Pancreas (tissue), 10 donors: ENCODE measurements around the gene ADH4. TPM values are rescaled to one million over a fixed set of nuclear protein-coding genes. Genes with fewer than 3 reads are reported as not detected.
"Not testable (repeated sequence)": the region's sequence is repeated elsewhere in the genome, so short reads cannot be mapped to it uniquely, and the experiment has no call there.

Experiments
- ATAC-seq, 4 donors: fragments of 200-7000 bp; cut with Tn5 transposase; one replicate each; pipeline versions ENCODE4 v1.8.0 to v1.9.1; 2020; ENCODE audit warnings: mild to moderate bottlenecking in 4 of 4, moderate library complexity in 4 of 4
- DNase-seq, 6 donors: peaks; one replicate each; pipeline ENCODE4 v3.0.0-alpha.2; 2020
- FAIRE-seq: peaks from 2 replicates; lab custom pipeline; 2012; peaks lifted over from hg19 to GRCh38; lab: Jason Lieb, UNC
- H3K27ac ChIP-seq, 4 donors: fragments of 200-600 bp; sonication (generic); 1 replicate in 3 of 4; 2 replicates in 1 of 4; pipeline versions ENCODE4 v1.5.0 to v1.8.0; 2020
- H3K27me3 ChIP-seq, 4 donors: fragments of 200-600 bp; one replicate each; pipeline ENCODE4 v1.8.0; 2021
- H3K36me3 ChIP-seq, 3 donors: fragments of 200-600 bp; sonication (generic) in 1 of 3; one replicate each; pipeline versions ENCODE4 v1.5.0 to v1.8.0; 2020 to 2021
- H3K4me1 ChIP-seq, 3 donors: fragments of 200-600 bp; one replicate each; pipeline ENCODE4 v1.8.0; 2021
- H3K4me3 ChIP-seq, 4 donors: fragments of 200-600 bp; sonication (generic) in 2 of 4; one replicate each; pipeline versions ENCODE4 v1.5.0 to v1.8.0; 2020 to 2021
- H3K9me3 ChIP-seq, 4 donors: fragments of 200-600 bp; one replicate each; pipeline ENCODE4 v1.8.0; 2021
- WGBS, 2 donors: extraction: QIAGEN DNeasy Blood & Tissue Kit; methylation state at CpG; one replicate each; pipeline ENCODE4 v1.1.7; 2013; 5-methylcytosine and 5-hydroxymethylcytosine counted together
- intact Hi-C, 3 donors: fragments of 100-400 bp; cut with DNase I; formaldehyde crosslinking; loops; one replicate each; pipeline versions ENCODE4 v1.11.1 to v1.14.2; 2022
- polyA plus RNA-seq, 2 donors: library from polyadenylated mRNA; stranded (reverse); fragments of 200-250 nt; gene quantifications; one replicate each; pipeline ENCODE4 v1.2.3, GENCODE V29; 2013
- total RNA-seq, 6 donors: library from RNA; stranded (reverse); fragmentation: NEBNext Ultra II Directional in 4 of 6; extraction: Animal tissue kit (Norgen Biotek cat#: 25700) in 4 of 6; gene quantifications; one replicate each; pipeline versions ENCODE4 v1.2.1 to v1.2.4, GENCODE V29; 2021 to 2023
- TF ChIP-seq, protein P1 (sequence below), 4 donors: fragments of 200-600 bp; sonication (generic) in 3 of 4; IDR thresholded peaks; one replicate each; pipeline versions ENCODE4 v1.5.0 to v1.8.0; 2021; ENCODE audit warnings: antibody characterized with exemption in 4 of 4
- donor health status: healthy with polysubstance abuse.
- donor health status: DM: no; HTN: no; CAD: no; lungs with moderate emphysema.
- donor health status: DM: no; HTN: no; CAD: no.
- donor health status: control.
- donor health status: control.
- donor health status: Bipolar disorder and iron deficiency.
- donor health status: DM: yes; HTN: yes; CAD: no.
- donor health status: DM: no; HTN: no; CAD: no.
- donor health status: DM: no; HTN: no; CAD: no.
- donor health status: DM: yes; HTN: yes; CAD: no.

Gene ADH4
- total RNA-seq, result under 1 TPM in 4 of 6 donors, not detected in 2; 0.14 to 0.58 (median 0.34) TPM
- polyA plus RNA-seq, result under 1 TPM in 1 of 2 donors, not detected in 1; 0.09 TPM

DNA sequence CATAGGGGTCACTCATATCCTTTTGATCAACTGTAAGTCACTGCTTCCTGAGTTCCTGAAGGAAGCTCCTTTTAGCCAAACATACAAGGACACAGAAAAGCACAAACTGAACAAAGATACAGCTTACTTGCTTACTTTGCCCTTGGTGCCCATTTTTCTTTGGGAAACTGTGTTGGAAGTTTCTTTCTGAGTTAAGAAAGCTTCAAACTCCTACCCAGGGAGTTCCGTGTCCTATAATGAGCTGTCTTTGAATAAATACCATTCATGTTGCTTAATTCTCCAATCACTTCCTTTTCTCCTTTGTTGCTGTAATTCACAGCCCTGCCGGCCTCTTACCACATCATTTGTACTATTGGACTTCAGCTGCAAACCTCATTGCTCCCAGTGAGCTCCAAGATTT lies at the start of gene ADH4:
TSS of gene ADH4 (minus strand) at position 228 of the 400 bp plus-strand sequence. CDS start at position 153, 75 bp downstream.
- H3K27me3 ChIP-seq, result no peaks in the 10 kb centered on the region
- no peak for FAIRE-seq
- WGBS, 2 donors, result 56 to 81% methylated on average over 2 of the region's 2 CpGs
- H3K4me1 ChIP-seq, result peaks cover 0 to 4% (median 0%) of the 10 kb centered on the region in 3 donors
- TF ChIP-seq, protein P1, sequence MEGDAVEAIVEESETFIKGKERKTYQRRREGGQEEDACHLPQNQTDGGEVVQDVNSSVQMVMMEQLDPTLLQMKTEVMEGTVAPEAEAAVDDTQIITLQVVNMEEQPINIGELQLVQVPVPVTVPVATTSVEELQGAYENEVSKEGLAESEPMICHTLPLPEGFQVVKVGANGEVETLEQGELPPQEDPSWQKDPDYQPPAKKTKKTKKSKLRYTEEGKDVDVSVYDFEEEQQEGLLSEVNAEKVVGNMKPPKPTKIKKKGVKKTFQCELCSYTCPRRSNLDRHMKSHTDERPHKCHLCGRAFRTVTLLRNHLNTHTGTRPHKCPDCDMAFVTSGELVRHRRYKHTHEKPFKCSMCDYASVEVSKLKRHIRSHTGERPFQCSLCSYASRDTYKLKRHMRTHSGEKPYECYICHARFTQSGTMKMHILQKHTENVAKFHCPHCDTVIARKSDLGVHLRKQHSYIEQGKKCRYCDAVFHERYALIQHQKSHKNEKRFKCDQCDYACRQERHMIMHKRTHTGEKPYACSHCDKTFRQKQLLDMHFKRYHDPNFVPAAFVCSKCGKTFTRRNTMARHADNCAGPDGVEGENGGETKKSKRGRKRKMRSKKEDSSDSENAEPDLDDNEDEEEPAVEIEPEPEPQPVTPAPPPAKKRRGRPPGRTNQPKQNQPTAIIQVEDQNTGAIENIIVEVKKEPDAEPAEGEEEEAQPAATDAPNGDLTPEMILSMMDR (IDR thresholded peaks at IDR 0.05), result no peak
- H3K36me3 ChIP-seq, result no peaks in the 10 kb centered on the region
- no peak for DNase-seq
- H3K27ac ChIP-seq, result no peak within 1 kb of the TSS
- peak in 1 of 4 donors; percentile 71 for ATAC-seq
- no peak within 1 kb of the TSS for H3K4me3 ChIP-seq
- no peaks in the 10 kb centered on the region for H3K9me3 ChIP-seq
- intact Hi-C loops, result no loop called here

DNA sequence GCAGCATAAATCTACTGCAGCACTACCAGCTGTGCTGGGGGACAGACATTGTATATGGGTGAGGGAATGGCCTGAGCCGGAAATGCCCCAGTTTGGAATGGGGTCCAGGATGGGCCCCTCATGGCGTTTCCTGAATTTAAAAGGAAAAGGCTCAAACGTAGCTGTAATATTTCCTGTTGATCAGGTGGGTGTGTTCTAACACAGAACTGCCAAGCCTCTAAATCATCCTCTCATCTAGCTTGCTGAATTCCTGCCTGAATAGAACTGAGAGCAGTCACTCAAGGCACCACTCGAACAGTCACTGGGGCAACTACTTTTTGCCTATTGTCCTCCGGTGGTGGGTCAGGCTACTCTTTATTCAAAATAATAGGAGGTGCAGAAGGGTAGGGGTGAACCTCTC lies 46.2 kb upstream of the ADH4 start:
- intact Hi-C loops, result no loop called here
- no peaks in the 10 kb centered on the region for H3K9me3 ChIP-seq
- FAIRE-seq (no peak), DNase-seq (no peak), ATAC-seq (no peak)
- peak overlapping the region in 1 of 4 donors; percentile 10 for H3K27ac ChIP-seq
- H3K36me3 ChIP-seq, result no peaks in the 10 kb centered on the region
- 63 to 75% methylated on average over 5 of the region's 5 CpGs for WGBS, 2 donors
- no peak overlapping the region for H3K4me3 ChIP-seq
- peaks cover 0 to 10% (median 0%) of the 10 kb centered on the region in 3 donors for H3K4me1 ChIP-seq
- H3K27me3 ChIP-seq, result no peaks in the 10 kb centered on the region
- TF ChIP-seq, protein P1 (IDR thresholded peaks at IDR 0.05), result no peak

DNA sequence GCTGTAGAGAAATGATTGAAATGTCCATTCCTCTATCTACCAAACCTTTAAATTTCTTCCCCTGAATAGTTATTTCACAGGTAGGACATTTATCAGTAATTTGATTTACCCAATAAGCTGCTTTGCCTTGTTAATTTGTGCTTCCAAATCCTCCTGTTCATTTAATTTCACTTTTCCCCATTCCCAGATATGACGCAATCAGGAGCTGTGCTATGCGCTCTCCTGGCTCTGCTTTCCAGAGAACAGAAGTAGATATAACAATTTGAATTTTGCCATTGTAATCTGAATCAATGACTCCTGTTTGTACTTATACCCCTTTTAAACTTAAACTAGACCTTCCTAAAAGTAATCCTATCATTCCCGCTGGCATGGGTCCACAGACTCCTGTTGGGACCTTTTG lies 45.8 kb upstream of the ADH4 start:
- Histone ChIP-seq H3K4me1 (peaks cover 0 to 10% (median 0%) of the 10 kb centered on the region in 3 donors), H3K27ac (peak overlapping the region in 1 of 4 donors; percentile 10)
- ATAC-seq, H3K9me3 ChIP-seq, H3K36me3 ChIP-seq, H3K4me3 ChIP-seq, H3K27me3 ChIP-seq, FAIRE-seq, intact Hi-C loops, DNase-seq: not testable (repeated sequence)
- WGBS, 2 donors, result 73 to 80% methylated on average over 3 of the region's 3 CpGs

DNA sequence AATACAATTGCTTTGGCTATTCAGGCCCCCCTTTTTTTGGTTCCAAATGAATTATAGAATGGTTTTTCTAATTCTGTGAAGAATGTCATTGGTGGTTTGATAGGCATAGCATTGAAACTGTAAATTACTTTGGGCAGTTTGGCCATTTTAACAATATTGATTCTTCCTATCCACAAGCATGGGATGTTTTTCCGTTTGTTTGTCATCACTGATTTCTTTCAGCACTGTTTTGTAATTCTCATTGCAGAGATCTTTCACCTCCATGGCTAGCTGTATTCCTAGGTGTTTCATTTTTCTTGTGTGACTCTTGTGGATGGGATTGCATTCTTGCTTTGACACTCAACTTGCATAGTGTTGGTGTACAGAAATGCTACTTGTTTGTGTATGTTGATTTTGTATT lies 41.9 kb upstream of the ADH4 start:
- no peak for FAIRE-seq
- H3K27me3 ChIP-seq, result no peaks in the 10 kb centered on the region

DNA sequence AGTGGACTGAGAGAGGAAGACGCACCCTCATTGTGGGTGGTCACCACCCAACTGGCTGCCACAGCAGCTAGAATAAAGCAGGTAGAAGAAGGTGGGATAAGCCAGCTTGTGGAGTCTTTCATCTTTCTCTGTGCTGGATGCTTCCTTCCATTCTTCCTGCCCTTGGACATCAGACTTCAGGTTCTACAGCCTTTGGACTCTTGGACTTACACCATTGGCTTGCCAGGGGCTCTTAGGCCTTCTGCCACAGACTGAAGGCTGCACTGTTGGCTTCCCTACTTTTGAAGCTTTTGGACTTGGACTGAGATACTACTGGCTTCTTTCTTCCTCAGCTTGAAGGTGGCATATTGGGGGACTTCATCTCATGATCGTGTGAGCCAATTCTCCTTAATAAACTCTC lies 41.5 kb upstream of the ADH4 start:
- TF ChIP-seq, protein P1 (IDR thresholded peaks at IDR 0.05), result no peak
- Histone ChIP-seq H3K9me3 (no peaks in the 10 kb centered on the region), H3K36me3 (no peaks in the 10 kb centered on the region), H3K4me3 (no peak overlapping the region), H3K4me1 (peaks cover 0 to 10% (median 0%) of the 10 kb centered on the region in 3 donors), H3K27me3 (no peaks in the 10 kb centered on the region), H3K27ac (no peak overlapping the region)
- ATAC-seq (no peak), FAIRE-seq (no peak), DNase-seq (no peak)
- intact Hi-C loops, result no loop called here
- 96 to 100% methylated on average over 2 of the region's 2 CpGs for WGBS, 2 donors

More for the DNA sequence above, 41.9 kb upstream of the ADH4 start:
- DNase-seq (no peak), ATAC-seq (no peak)
- intact Hi-C loops, result no loop called here
- WGBS, 2 donors, result 82 to 90% methylated on average over 1 of the region's 1 CpG
- TF ChIP-seq, protein P1 (IDR thresholded peaks at IDR 0.05), result no peak
- Histone ChIP-seq H3K9me3 (no peaks in the 10 kb centered on the region), H3K27ac (no peak overlapping the region), H3K4me1 (peaks cover 0 to 10% (median 0%) of the 10 kb centered on the region in 3 donors), H3K36me3 (no peaks in the 10 kb centered on the region), H3K4me3 (no peak overlapping the region)
